Purkinje cell (primary cell): ENCODE data around the gene PBX3. TPM values are rescaled to one million over a fixed set of nuclear protein-coding genes. Genes with fewer than 3 reads are reported as not detected.

ENCODE experiments used
- polyA plus RNA-seq: library from polyadenylated mRNA; unstranded; fragments of >200 nt; fragmentation: Nextera tagmentation; gene quantifications from 2 replicates; pipeline ENCODE4 v1.2.1, GENCODE V29; 2014

The PBX3 gene
- 13.0 and 14.4 TPM in 2 replicates for polyA plus RNA-seq

DNA sequence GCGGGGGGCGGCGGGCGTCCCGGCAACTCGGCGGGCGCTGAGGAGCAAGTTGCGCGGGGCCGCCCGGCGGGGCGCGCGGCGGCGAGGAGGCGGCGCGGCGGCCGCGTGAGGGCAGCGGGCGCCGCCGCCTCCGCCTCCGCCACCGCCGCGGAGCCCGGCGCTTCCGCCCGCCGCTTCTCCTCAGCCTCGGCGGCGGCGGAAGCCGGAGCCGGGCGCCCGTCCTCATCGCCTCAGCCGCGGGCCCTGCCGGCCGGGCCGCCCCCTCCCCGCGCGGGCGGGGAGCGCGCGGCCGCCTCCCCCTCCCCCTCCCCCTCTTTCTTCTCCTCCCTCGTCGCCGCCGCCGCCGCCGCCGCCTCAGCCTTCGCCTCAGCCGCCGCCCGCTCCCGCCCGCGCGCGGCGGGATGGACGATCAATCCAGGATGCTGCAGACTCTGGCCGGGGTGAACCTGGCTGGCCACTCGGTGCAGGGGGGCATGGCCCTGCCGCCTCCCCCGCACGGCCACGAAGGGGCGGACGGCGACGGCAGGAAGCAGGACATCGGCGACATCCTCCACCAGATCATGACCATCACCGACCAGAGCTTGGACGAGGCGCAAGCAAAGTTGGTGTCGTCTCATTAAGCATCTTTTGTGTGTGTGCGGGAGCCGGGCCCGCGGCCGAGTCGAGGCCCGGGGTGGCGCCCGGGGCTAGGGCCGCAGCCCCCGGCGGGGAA is at the start of gene PBX3:
Gene PBX3, plus strand, starts transcription at position 321 of the 712 bp plus-strand sequence.

DNA sequence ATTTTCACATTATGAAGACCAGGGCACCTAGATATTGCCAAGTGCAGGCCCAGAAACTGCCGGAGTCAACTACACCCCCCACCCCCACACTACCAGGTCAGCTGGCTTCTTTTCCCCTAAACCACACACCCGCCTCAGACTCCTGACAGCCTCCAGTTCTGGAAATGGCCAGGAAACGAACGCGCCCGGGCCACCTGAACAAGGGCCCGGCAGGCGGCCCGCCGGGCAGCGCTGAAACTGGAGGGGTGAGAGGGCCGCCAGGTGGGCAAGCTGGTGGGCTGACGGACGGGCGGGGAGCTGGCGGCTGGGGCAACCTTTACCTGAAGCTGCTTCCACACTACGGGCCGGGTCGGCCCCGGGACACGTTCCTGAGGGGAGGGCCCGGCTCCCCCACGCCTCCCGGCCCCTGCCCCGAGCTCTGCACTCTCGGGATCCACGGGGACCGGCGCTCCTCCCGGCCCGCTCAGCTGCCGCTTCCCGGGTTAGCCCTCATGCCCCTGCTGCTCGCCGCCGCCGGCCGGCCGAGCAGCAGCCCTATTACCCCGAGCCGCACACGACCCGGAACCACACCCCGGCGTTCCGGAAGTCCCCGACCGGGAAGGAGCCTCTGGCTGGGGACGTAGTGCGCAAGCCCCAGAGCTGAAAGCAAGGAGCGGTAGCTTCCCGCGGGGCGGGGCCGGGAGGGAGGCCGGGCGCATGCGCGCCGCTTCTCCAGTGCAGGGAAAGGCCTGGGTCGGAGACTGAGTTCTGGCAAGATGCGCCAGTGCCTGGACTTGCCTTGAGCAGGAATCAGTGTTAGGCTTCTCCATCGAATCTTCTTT is 40.3 kb upstream of the PBX3 start, which contains the start of gene MAPKAP1:
Gene MAPKAP1, minus strand, starts transcription at position 558 of the 821 bp plus-strand sequence. CDS start 34,634 bp downstream, outside the sequence.

Other genes starting within 250 kb of the PBX3 start
- gene MAPKAP1, start 40.2 kb upstream of the PBX3 start, polyA plus RNA-seq: 7.1 and 9.7 TPM in 2 replicates